Ascending aorta (tissue), 2 donors: ENCODE results near the gene SLC24A3. TPM values are rescaled to one million over a fixed set of nuclear protein-coding genes. Genes with fewer than 3 reads are reported as not detected.

Experiments used
- DNase-seq, 2 donors: peaks; one replicate each; pipeline ENCODE4 v3.0.0-alpha.2; 2019; ENCODE audit warnings: low spot score in 2 of 2
- H3K27ac ChIP-seq, 2 donors: fragments of 200-600 bp; sonication (generic); one replicate each; pipeline ENCODE4 v1.5.1; 2016 to 2017; ENCODE audit warnings: mild to moderate bottlenecking in 1 of 2
- H3K27me3 ChIP-seq: fragments of 200-600 bp; sonication (generic); one replicate; pipeline ENCODE4 v1.5.1; 2017
- H3K36me3 ChIP-seq, 2 donors: fragments of 200-600 bp; sonication (generic); one replicate each; pipeline ENCODE4 v1.5.1; 2016
- H3K4me1 ChIP-seq, 2 donors: fragments of 200-600 bp; sonication (generic); one replicate each; pipeline ENCODE4 v1.5.1; 2016 to 2017; ENCODE audit warnings: mild to moderate bottlenecking in 1 of 2
- H3K4me3 ChIP-seq, 2 donors: fragments of 200-600 bp; sonication (generic); one replicate each; pipeline ENCODE4 v1.5.1; 2016 to 2017; ENCODE audit warnings: mild to moderate bottlenecking in 1 of 2
- H3K9me3 ChIP-seq, 2 donors: fragments of 200-600 bp; sonication (generic); one replicate each; pipeline ENCODE4 v1.5.1; 2016
- intact Hi-C: fragments of 100-400 bp; cut with DNase I; formaldehyde crosslinking; loops from one replicate; pipeline ENCODE4 v1.15.1; 2023
- total RNA-seq: library from RNA; depleted of rRNA; stranded (reverse); fragments of >200 nt; gene quantifications from one replicate; pipeline ENCODE4 v1.1.0, GENCODE V29; 2016
- TF ChIP-seq, protein P1 (sequence below), 3 experiments: fragments of 200-600 bp in 2 of 3; fragments of 450-650 bp in 1 of 3; sonication (generic) in 2 of 3; IDR thresholded peaks; one replicate each; pipeline ENCODE4 v1.5.1; 2016 to 2019; ENCODE audit warnings: antibody characterized with exemption in 3 of 3, mild to moderate bottlenecking in 1 of 3, moderate library complexity in 1 of 3

SLC24A3 gene
- total RNA-seq, 1 donor from 2014 or later: 12.9 TPM

DNA sequence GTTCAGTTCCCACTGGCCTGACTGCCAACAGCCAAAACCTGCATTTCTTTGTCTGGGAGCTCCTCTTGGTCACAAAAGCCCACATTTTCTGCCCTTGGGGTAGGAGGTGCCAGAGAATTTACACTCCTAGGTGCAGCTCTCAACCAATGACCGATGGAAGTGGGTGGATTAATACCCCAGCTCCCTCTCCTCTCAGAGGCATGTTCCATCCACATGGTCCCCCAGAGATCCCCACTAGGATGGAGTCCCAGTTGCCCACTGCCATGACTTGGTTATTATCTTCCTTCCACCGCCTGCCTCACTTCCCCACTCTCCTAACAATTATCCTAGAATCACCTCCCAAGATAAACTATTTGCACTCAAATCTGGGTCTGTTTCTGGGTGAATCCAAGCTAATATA, 434.5 kb downstream of the SLC24A3 start:
- Histone ChIP-seq H3K9me3 (no peaks in the 10 kb centered on the region), H3K4me1 (no peaks in the 10 kb centered on the region), H3K27ac (no peak overlapping the region), H3K27me3 (no peaks in the 10 kb centered on the region), H3K4me3 (no peak overlapping the region), H3K36me3 (no peaks in the 10 kb centered on the region)
- DNase-seq: no peak
- intact Hi-C loops: no loop called here
- TF ChIP-seq, protein P1, sequence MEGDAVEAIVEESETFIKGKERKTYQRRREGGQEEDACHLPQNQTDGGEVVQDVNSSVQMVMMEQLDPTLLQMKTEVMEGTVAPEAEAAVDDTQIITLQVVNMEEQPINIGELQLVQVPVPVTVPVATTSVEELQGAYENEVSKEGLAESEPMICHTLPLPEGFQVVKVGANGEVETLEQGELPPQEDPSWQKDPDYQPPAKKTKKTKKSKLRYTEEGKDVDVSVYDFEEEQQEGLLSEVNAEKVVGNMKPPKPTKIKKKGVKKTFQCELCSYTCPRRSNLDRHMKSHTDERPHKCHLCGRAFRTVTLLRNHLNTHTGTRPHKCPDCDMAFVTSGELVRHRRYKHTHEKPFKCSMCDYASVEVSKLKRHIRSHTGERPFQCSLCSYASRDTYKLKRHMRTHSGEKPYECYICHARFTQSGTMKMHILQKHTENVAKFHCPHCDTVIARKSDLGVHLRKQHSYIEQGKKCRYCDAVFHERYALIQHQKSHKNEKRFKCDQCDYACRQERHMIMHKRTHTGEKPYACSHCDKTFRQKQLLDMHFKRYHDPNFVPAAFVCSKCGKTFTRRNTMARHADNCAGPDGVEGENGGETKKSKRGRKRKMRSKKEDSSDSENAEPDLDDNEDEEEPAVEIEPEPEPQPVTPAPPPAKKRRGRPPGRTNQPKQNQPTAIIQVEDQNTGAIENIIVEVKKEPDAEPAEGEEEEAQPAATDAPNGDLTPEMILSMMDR (IDR thresholded peaks at IDR 0.05): no peak

DNA sequence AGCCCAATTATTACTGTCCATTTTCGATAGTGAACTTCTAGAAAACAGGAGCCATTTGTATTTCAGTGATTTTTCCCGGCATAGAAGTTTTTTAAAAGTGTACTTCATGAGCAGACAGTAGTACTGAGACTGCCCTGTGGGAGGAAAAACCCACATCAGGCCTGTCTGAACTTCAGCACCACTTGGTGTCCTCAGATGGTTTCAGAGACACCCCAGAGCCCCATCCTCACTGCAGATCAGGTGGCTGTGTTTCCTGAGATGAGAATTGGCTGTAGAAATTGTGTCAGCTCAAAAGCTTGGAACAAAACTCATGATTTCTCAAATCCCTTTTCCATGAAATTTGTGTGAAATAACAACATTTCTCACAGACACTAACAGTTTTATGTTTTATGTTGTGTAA, 435.6 kb downstream of the SLC24A3 start:
- Histone ChIP-seq H3K27me3 (no peaks in the 10 kb centered on the region), H3K36me3 (no peaks in the 10 kb centered on the region)
- intact Hi-C loops: no loop called here

DNA sequence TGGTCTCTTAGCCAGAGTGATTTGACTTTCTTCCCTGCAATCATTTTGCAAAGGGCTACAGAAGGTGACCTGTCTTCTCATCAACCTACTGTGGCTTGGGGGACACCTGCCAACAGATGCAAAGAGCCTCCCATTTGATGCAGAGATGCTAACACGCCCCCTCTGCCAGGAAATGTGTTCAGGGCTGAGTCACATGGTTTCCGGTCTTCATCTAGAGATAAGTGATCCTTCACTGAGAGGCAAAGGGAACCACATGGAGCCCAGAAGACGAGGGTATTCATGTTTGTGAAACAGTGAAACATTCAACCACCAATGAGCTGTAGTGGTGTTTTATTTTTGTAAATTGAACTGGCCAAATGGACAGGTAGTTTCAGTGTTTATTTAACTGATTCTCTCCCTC, 436.6 kb downstream of the SLC24A3 start:
- Histone ChIP-seq H3K27me3 (no peaks in the 10 kb centered on the region), H3K36me3 (no peaks in the 10 kb centered on the region), H3K27ac (no peak overlapping the region), H3K9me3 (no peaks in the 10 kb centered on the region), H3K4me1 (no peaks in the 10 kb centered on the region), H3K4me3 (no peak overlapping the region)
- intact Hi-C loops: no loop called here
- TF ChIP-seq, protein P1 (IDR thresholded peaks at IDR 0.05): no peak
- DNase-seq: no peak

More for the DNA sequence above, 435.6 kb downstream of the SLC24A3 start:
- no peak overlapping the region for H3K4me3 ChIP-seq
- DNase-seq: no peak
- TF ChIP-seq, protein P1 (IDR thresholded peaks at IDR 0.05): no peak
- H3K9me3 ChIP-seq: no peaks in the 10 kb centered on the region
- H3K27ac ChIP-seq: no peak overlapping the region
- H3K4me1 ChIP-seq: no peaks in the 10 kb centered on the region

DNA sequence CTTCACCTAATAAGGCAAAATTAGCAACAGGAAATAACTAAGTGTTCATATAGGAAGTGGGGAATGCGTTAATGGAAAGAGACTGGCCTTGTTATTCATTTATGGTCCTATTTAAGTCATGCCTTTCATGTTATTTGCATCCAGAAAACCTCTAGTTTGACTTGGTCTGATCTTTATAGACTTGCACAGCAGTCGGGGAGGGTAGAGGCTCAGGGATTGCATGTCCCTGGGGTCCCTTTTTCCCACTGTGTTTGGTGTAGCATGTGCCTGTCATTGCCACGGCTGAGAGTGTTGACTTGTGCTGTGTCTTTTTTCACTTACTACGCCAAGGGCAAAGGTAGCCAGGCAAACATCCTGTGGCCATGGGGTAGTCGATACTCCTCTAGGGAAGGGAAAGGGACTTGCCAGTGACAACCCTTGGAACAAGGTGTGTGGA, 440.2 kb downstream of the SLC24A3 start:
- intact Hi-C loops: loop anchor here (10.0 kb wide), 1 partner anchor 1008 kb away; no protein-coding TSS in a partner anchor
- Histone ChIP-seq H3K4me1 (no peaks in the 10 kb centered on the region), H3K9me3 (no peaks in the 10 kb centered on the region), H3K27me3 (no peaks in the 10 kb centered on the region), H3K36me3 (no peaks in the 10 kb centered on the region), H3K4me3 (no peak overlapping the region), H3K27ac (no peak overlapping the region)
- TF ChIP-seq, protein P1 (IDR thresholded peaks at IDR 0.05): no peak
- DNase-seq: no peak

DNA sequence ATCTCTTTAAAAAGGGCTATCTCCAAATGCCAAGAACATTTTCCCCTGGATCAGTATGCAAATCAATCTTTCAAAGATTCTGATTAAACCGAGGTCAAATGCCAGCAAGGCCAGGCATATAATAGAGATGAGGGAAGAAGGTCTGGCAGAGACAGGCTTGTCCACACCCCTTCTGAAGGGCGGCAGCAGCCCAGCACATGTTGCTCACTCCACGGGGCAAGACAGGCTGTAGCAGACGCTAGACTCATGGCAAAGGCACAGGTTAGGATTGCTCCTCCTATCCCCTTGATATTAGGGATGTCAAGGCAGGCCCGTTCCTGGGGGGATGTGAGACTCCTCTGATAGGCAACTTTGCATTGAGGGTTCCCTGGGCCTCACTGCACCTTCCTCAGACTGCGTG, 440.9 kb downstream of the SLC24A3 start:
- no peak for DNase-seq
- no peak overlapping the region for H3K4me3 ChIP-seq
- no peaks in the 10 kb centered on the region for H3K9me3 ChIP-seq
- H3K27me3 ChIP-seq: no peaks in the 10 kb centered on the region
- H3K4me1 ChIP-seq: no peaks in the 10 kb centered on the region
- intact Hi-C loops: loop anchor here (10.0 kb wide), 1 partner anchor 1009 kb away; no protein-coding TSS in a partner anchor
- TF ChIP-seq, protein P1 (IDR thresholded peaks at IDR 0.05): no peak
- no peak overlapping the region for H3K27ac ChIP-seq
- no peaks in the 10 kb centered on the region for H3K36me3 ChIP-seq

DNA sequence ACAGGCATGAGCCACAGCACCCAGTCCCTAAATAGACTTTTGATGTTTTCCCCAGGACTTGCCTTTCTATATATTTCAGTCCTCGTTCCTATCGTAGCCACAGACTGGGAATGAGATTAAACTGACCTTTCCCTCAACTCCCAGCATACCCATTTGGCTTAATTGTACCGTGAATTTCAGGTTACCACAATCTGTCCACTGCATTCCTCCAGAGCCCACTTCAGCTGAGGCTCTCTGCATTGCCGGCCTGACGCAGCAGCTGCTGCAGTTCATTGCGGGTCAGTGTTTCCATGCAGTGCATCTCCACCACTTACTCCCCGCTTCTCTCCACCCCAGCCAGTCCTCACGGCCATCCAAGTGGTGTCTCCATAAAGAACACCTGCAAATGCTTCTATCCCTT, 442.5 kb downstream of the SLC24A3 start:
- Histone ChIP-seq H3K36me3 (no peaks in the 10 kb centered on the region), H3K27ac (no peak overlapping the region), H3K9me3 (no peaks in the 10 kb centered on the region), H3K27me3 (no peaks in the 10 kb centered on the region), H3K4me3 (no peak overlapping the region), H3K4me1 (no peaks in the 10 kb centered on the region)
- TF ChIP-seq, protein P1 (IDR thresholded peaks at IDR 0.05): no peak
- DNase-seq: no peak
- intact Hi-C loops: loop anchor here (10.0 kb wide), 1 partner anchor 1010 kb away; no protein-coding TSS in a partner anchor
